A673 (cell line): Measurements from ENCODE around the gene SMARCA2. TPM values are rescaled to one million over a fixed set of nuclear protein-coding genes. Genes with fewer than 3 reads are reported as not detected.

ENCODE experiments used
- BruUV-seq: library from RNA; stranded (reverse); fragments of 400-500 nt; replicated peaks from 2 replicates; lab custom pipeline; 2021; lab: Mats Ljungman, UMichigan
- CTCF ChIA-PET: fragments of 300-600 bp; sonication (Branson Sonifier 250); formaldehyde crosslinking; loops from one replicate; lab custom pipeline; 2022; ENCODE audit warnings: antibody characterized with exemption; lab: Charles Lee
- POLR2A ChIA-PET: fragments of 300-600 bp; sonication (Branson Sonifier 250); formaldehyde crosslinking; loops from one replicate; lab custom pipeline; 2022; ENCODE audit warnings: antibody characterized with exemption; ENCODE audit not compliant: low non-redundant PET; lab: Charles Lee
- DNase-seq: peaks from one replicate; pipeline ENCODE4 v3.0.0-alpha.2; 2015; ENCODE audit warnings: low spot score
- H3K27ac ChIP-seq: fragments of 200-600 bp; sonication (generic); 2 replicates; pipeline ENCODE4 v1.5.1; 2016; ENCODE audit warnings: mixed run types, low read depth, mild to moderate bottlenecking, mixed read lengths, antibody characterized with exemption, low read length; ENCODE audit not compliant: poor library complexity, severe bottlenecking
- H3K27me3 ChIP-seq: fragments of 200-600 bp; sonication (generic); replicated peaks from 2 replicates; pipeline ENCODE4 v1.6.1; 2017; ENCODE audit warnings: mixed run types, low read depth, mild to moderate bottlenecking, mixed read lengths, antibody characterized with exemption, low read length; ENCODE audit not compliant: insufficient read depth, poor library complexity
- H3K36me3 ChIP-seq: fragments of 200-600 bp; sonication (generic); 2 replicates; pipeline ENCODE4 v1.6.1; 2016; ENCODE audit warnings: mixed run types, mild to moderate bottlenecking, mixed read lengths, antibody characterized with exemption, low read length; ENCODE audit not compliant: insufficient read depth, poor library complexity, severe bottlenecking
- H3K4me1 ChIP-seq: fragments of 200-600 bp; sonication (generic); 2 replicates; pipeline ENCODE4 v1.6.1; 2017; ENCODE audit warnings: mixed run types, mild to moderate bottlenecking, mixed read lengths, antibody characterized with exemption, low read length; ENCODE audit not compliant: insufficient read depth, poor library complexity, severe bottlenecking
- H3K4me3 ChIP-seq: fragments of 200-600 bp; sonication (generic); 2 replicates; pipeline ENCODE4 v1.5.1; 2016; ENCODE audit warnings: low read depth, mixed run types, mild to moderate bottlenecking, mixed read lengths, low read length; ENCODE audit not compliant: poor library complexity, severe bottlenecking
- H3K9me3 ChIP-seq: fragments of 200-600 bp; sonication (generic); 2 replicates; pipeline ENCODE4 v1.6.1; 2016; ENCODE audit warnings: mixed run types, low read depth, mild to moderate bottlenecking, mixed read lengths, antibody characterized with exemption, low read length; ENCODE audit not compliant: poor library complexity, severe bottlenecking
- EZH2 ChIP-seq: fragments of 200-600 bp; sonication (generic); IDR thresholded peaks from 2 replicates; pipeline ENCODE4 v1.6.1; 2017; ENCODE audit warnings: borderline replicate concordance, low read depth, mild to moderate bottlenecking, mixed read lengths, antibody characterized with exemption, low read length; ENCODE audit not compliant: poor library complexity, severe bottlenecking
- intact Hi-C: fragments of 100-400 bp; cut with micrococcal nuclease; formaldehyde crosslinking; loops from one replicate; pipeline ENCODE4 v1.10.0; 2022; ENCODE audit not compliant: unreplicated experiment
- total RNA-seq: library from RNA; stranded (reverse); gene quantifications from 2 replicates; pipeline ENCODE4 v1.2.3, GENCODE V29; 2021
- TF ChIP-seq, protein P1 (sequence below): fragments of 300-800, 200-600 bp; sonication (generic); conservative IDR thresholded peaks from 2 replicates; pipeline ENCODE4 v1.5.1; 2017; ENCODE audit warnings: low read depth, mild to moderate bottlenecking, antibody characterized with exemption, low read length, moderate library complexity, mixed read lengths

Gene SMARCA2
- total RNA-seq, 1 experiment from 2014 or later, result 69.0 TPM

DNA sequence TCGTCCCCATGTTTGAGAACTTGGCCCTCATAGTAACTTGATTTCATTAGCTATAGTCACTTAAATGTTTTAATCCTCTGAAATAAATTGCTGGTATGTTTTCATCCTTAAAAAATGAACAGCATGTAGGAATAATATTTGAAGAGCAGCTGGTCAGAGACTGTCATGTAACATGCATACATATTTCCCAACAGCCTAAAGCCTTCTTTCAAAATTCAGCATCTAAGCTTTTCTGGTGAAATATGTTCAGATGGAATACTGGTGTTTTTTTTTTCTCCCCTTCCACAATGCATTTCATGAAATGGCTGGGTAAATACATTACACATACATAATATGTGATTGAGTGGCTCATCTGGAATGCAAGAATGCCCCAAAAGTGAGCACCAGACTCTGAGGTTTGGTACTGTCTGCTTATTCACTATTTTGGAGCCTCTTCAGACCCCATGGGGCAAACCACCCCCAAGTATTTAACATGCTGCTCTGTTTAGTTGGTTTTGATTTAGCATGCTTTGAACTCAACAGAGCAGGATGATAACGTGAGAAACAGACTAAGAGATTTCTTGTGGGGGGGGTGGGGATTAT is 94.0 kb downstream of the SMARCA2 start:
- ChIA-PET CTCF (no interaction called here), POLR2A (no interaction called here)
- no peak overlapping the region for H3K27ac ChIP-seq
- no peaks in the 10 kb centered on the region for H3K9me3 ChIP-seq
- TF ChIP-seq, protein P1, sequence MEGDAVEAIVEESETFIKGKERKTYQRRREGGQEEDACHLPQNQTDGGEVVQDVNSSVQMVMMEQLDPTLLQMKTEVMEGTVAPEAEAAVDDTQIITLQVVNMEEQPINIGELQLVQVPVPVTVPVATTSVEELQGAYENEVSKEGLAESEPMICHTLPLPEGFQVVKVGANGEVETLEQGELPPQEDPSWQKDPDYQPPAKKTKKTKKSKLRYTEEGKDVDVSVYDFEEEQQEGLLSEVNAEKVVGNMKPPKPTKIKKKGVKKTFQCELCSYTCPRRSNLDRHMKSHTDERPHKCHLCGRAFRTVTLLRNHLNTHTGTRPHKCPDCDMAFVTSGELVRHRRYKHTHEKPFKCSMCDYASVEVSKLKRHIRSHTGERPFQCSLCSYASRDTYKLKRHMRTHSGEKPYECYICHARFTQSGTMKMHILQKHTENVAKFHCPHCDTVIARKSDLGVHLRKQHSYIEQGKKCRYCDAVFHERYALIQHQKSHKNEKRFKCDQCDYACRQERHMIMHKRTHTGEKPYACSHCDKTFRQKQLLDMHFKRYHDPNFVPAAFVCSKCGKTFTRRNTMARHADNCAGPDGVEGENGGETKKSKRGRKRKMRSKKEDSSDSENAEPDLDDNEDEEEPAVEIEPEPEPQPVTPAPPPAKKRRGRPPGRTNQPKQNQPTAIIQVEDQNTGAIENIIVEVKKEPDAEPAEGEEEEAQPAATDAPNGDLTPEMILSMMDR, result no peak
- no peak for TF ChIP-seq EZH2
- peaks cover 17% of the 10 kb centered on the region for H3K4me1 ChIP-seq
- no peaks in the 10 kb centered on the region for H3K36me3 ChIP-seq
- peak; percentile 16 for DNase-seq
- intact Hi-C loops, result no loop called here
- no peak overlapping the region for H3K4me3 ChIP-seq
- H3K27me3 ChIP-seq, result no peaks in the 10 kb centered on the region
- no TSS peak for BruUV-seq

DNA sequence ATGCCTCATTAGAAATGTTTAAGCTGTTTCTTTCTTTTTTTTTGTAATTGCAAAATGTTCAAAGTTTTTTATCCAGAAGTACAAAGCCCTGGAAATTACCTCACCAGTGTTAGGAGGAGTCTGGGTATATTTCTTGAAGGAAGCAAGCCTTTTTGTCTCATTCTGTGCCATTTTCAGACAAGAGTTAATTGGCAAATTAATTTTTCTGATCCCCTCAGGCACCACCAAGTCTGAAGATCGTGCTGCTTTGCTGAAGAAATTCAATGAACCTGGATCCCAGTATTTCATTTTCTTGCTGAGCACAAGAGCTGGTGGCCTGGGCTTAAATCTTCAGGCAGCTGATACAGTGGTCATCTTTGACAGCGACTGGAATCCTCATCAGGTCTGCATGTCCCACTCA is 94.9 kb downstream of the SMARCA2 start:
- H3K4me3 ChIP-seq, result no peak overlapping the region
- no TSS peak for BruUV-seq
- H3K27ac ChIP-seq, result peak overlapping the region; percentile 19

DNA sequence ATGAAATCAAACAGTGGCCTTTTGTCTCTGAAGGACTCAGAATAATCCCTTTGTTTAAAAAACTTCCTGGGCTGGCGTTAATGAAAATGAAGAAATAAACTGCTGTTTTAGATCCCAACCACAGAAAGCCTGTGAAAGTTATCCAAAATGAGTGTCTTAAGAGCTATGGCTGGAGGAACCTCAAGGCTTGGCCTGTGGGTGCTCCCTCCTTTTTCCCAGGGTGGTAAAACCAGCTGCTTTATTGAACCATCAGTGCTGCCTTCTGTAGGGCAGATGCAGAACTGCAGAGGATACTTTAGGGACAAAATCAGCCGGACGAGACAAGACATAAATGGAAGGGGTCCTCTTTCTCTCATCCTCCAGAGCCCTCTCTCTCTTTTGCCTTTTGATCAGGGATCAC is 100.9 kb downstream of the SMARCA2 start:
- H3K36me3 ChIP-seq, result no peaks in the 10 kb centered on the region
- intact Hi-C loops, result no loop called here
- CTCF ChIA-PET, result interaction anchor here (0.5 to 0.8 kb wide), 2 partner anchors 9 to 42 kb away, joined by 5 to 6 read pairs; no protein-coding TSS in a partner anchor
- H3K27me3 ChIP-seq, result no peaks in the 10 kb centered on the region
- TF ChIP-seq EZH2, result no peak
- TF ChIP-seq, protein P1, result peak; percentile 58
- peaks cover 4% of the 10 kb centered on the region for H3K4me1 ChIP-seq
- H3K9me3 ChIP-seq, result no peaks in the 10 kb centered on the region
- no TSS peak for BruUV-seq
- POLR2A ChIA-PET, result no interaction called here
- H3K27ac ChIP-seq, result no peak overlapping the region
- no peak overlapping the region for H3K4me3 ChIP-seq
- DNase-seq, result peak; percentile 35

More for the DNA sequence above, 94.9 kb downstream of the SMARCA2 start:
- CTCF ChIA-PET, result no interaction called here
- no peaks in the 10 kb centered on the region for H3K36me3 ChIP-seq
- no peak for DNase-seq
- no peaks in the 10 kb centered on the region for H3K27me3 ChIP-seq
- no peak for TF ChIP-seq EZH2
- TF ChIP-seq, protein P1, result no peak
- POLR2A ChIA-PET, result no interaction called here
- no peaks in the 10 kb centered on the region for H3K9me3 ChIP-seq
- intact Hi-C loops, result no loop called here
- H3K4me1 ChIP-seq, result peaks cover 17% of the 10 kb centered on the region
